SK-N-MC (cell line): Measurements from ENCODE around the gene FTH1.

Source experiments
- DNase-seq: peaks from one replicate; pipeline ENCODE4 v3.0.0-alpha.2; 2011; ENCODE audit warnings: low read depth, low spot score
- H3K27ac ChIP-seq: fragments of 200-600 bp; sonication (generic); 2 replicates; pipeline ENCODE4 v1.5.1; 2016; ENCODE audit warnings: mixed run types
- H3K36me3 ChIP-seq: fragments of 200-600 bp; sonication (generic); 2 replicates; pipeline ENCODE4 v1.6.1; 2017; ENCODE audit warnings: antibody characterized with exemption, low read length, mixed read lengths; ENCODE audit not compliant: insufficient read depth
- H3K4me3 ChIP-seq: fragments of 200-600 bp; sonication (generic); 2 replicates; pipeline ENCODE4 v1.5.1; 2016
- H3K9ac ChIP-seq: fragments of 200-600 bp; sonication (generic); 2 replicates; pipeline ENCODE4 v1.8.0; 2017; ENCODE audit warnings: mixed run types, mixed read lengths; ENCODE audit not compliant: insufficient read length
- H3K9me3 ChIP-seq: fragments of 200-600 bp; sonication (generic); 2 replicates; pipeline ENCODE4 v1.6.1; 2017; ENCODE audit warnings: low read depth, mild to moderate bottlenecking, antibody characterized with exemption, low read length, moderate library complexity, mixed read lengths
- EZH2 ChIP-seq: fragments of 200-600 bp; sonication (generic); IDR thresholded peaks from one replicate; pipeline ENCODE4 v1.6.1; 2017; ENCODE audit warnings: antibody characterized with exemption
- FOXP2 ChIP-seq: optimal IDR thresholded peaks from 2 replicates; pipeline ENCODE3; 2011; ENCODE audit warnings: mild to moderate bottlenecking, moderate library complexity; ENCODE audit not compliant: insufficient read depth; ENCODE audit errors: extremely low read length, control extremely low read depth
- POLR2AphosphoS5 ChIP-seq: IDR thresholded peaks from 2 replicates; pipeline ENCODE4 v1.6.1; 2012; ENCODE audit warnings: mild to moderate bottlenecking, low read depth, low read length, borderline replicate concordance

The FTH1 gene

GRCh38 chr11:61983419-61983818 is 16.0 kb upstream of the FTH1 start:
- Histone ChIP-seq H3K9me3 (no peaks in the 10 kb centered on the region), H3K27ac (no peak overlapping the region), H3K36me3 (no peaks in the 10 kb centered on the region), H3K4me3 (no peak overlapping the region), H3K9ac (no peak overlapping the region)
- no peak for TF ChIP-seq EZH2
- TF ChIP-seq FOXP2, result no peak
- no peak for TF ChIP-seq POLR2AphosphoS5
- no peak for DNase-seq

GRCh38 chr11:61980783-61981541 is 13.5 kb upstream of the FTH1 start:
- H3K9ac ChIP-seq, result no peak overlapping the region
- H3K9me3 ChIP-seq, result no peaks in the 10 kb centered on the region
- no peaks in the 10 kb centered on the region for H3K36me3 ChIP-seq
- TF ChIP-seq EZH2 (no peak), POLR2AphosphoS5 (no peak), FOXP2 (no peak)
- DNase-seq, result no peak
- H3K27ac ChIP-seq, result no peak overlapping the region
- H3K4me3 ChIP-seq, result no peak overlapping the region

GRCh38 chr11:61978703-61979661 is 11.5 kb upstream of the FTH1 start:
- no peaks in the 10 kb centered on the region for H3K9me3 ChIP-seq
- no peak for DNase-seq
- no peak overlapping the region for H3K4me3 ChIP-seq
- peak overlapping the region; percentile 41 for H3K9ac ChIP-seq
- no peaks in the 10 kb centered on the region for H3K36me3 ChIP-seq
- H3K27ac ChIP-seq, result peak overlapping the region; percentile 67; the same call in 1 of the 2 replicates
- no peak for TF ChIP-seq FOXP2
- TF ChIP-seq EZH2, result no peak
- no peak for TF ChIP-seq POLR2AphosphoS5

GRCh38 chr11:61976813-61977475 is 9.5 kb upstream of the FTH1 start:
- TF ChIP-seq POLR2AphosphoS5 (no peak), FOXP2 (no peak), EZH2 (no peak)
- Histone ChIP-seq H3K9me3 (no peaks in the 10 kb centered on the region), H3K9ac (no peak overlapping the region), H3K4me3 (no peak overlapping the region), H3K27ac (no peak overlapping the region), H3K36me3 (no peaks in the 10 kb centered on the region)
- DNase-seq, result no peak

- H3K27ac ChIP-seq, result no peak overlapping the region
- no peaks in the 10 kb centered on the region for H3K9me3 ChIP-seq
- no peak overlapping the region for H3K4me3 ChIP-seq
- no peak overlapping the region for H3K9ac ChIP-seq
- TF ChIP-seq POLR2AphosphoS5, result no peak
- TF ChIP-seq FOXP2, result no peak
- no peak for TF ChIP-seq EZH2
- H3K36me3 ChIP-seq, result no peaks in the 10 kb centered on the region
- no peak for DNase-seq
Measured at GRCh38 chr11:61976420-61976800, 9.0 kb upstream of the FTH1 start.

GRCh38 chr11:61975638-61976419 is 8.4 kb upstream of the FTH1 start:
- DNase-seq, result no peak
- no peak overlapping the region for H3K9ac ChIP-seq
- H3K27ac ChIP-seq, result no peak overlapping the region
- H3K4me3 ChIP-seq, result no peak overlapping the region
- TF ChIP-seq FOXP2 (no peak), POLR2AphosphoS5 (no peak), EZH2 (no peak)
- H3K36me3 ChIP-seq, result no peaks in the 10 kb centered on the region
- H3K9me3 ChIP-seq, result no peaks in the 10 kb centered on the region

- Histone ChIP-seq H3K27ac (peak overlapping the region; percentile 44; the same call in 1 of the 2 replicates), H3K9ac (no peak overlapping the region)
Measured at GRCh38 chr11:61974766-61975631, 7.6 kb upstream of the FTH1 start.

More at GRCh38 chr11:61974766-61975631, 7.6 kb upstream of the FTH1 start:
- no peak for DNase-seq
- H3K4me3 ChIP-seq, result no peak overlapping the region
- H3K36me3 ChIP-seq, result no peaks in the 10 kb centered on the region
- TF ChIP-seq FOXP2 (no peak), POLR2AphosphoS5 (no peak), EZH2 (no peak)
- no peaks in the 10 kb centered on the region for H3K9me3 ChIP-seq
